ENCODE results near the gene TBPL2. TPM values are rescaled to one million over a fixed set of nuclear protein-coding genes. Genes with fewer than 3 reads are reported as not detected.

TBPL2 gene
- total RNA-seq, 1 experiment from 2014 or later: not detected

- peaks cover 20% of the 10 kb centered on the region for H3K27me3 Mint-ChIP-seq (ENCODE audit: insufficient read depth, unreplicated experiment)
Measured at GRCh38 chr14:55411426-55412389, 28.7 kb downstream of the TBPL2 start, which contains the start of gene ATG14. ATG14 (minus strand) TSS chr14:55411830; CDS start chr14:55411822, 8 bp downstream.

GRCh38 chr14:55410876-55411275 lies 29.5 kb downstream of the TBPL2 start:
- TF ChIP-seq CTCF (IDR thresholded peaks at IDR 0.05; ENCODE audit: unreplicated experiment): no peak
- Mint-ChIP-seq H3K27me3 (ENCODE audit: insufficient read depth, unreplicated experiment) (peaks cover 12% of the 10 kb centered on the region), H3K9me3 (ENCODE audit: unreplicated experiment) (no peaks in the 10 kb centered on the region), H3K4me1 (ENCODE audit: insufficient read depth, unreplicated experiment) (peaks cover 23% of the 10 kb centered on the region), H3K36me3 (ENCODE audit: insufficient read depth, unreplicated experiment) (no peaks in the 10 kb centered on the region), H3K4me3 (ENCODE audit: unreplicated experiment) (peak overlapping the region; percentile 85), H3K27ac (ENCODE audit: low read depth, unreplicated experiment) (peak overlapping the region; percentile 96)
- DNase-seq (ENCODE audit: unreplicated experiment): no peak
- intact Hi-C loops (cut with micrococcal nuclease): loop anchor here (5.0 kb wide), 1 partner anchor 139 kb away; the partner anchor contains the start of gene FBXO34
- ChIA-PET CTCF (interaction anchor here (1.1 to 1.2 kb wide), 4 partner anchors 52 to 199 kb away, joined by 3 to 5 read pairs (median 5); no protein-coding TSS in a partner anchor), POLR2A (interaction anchor here (0.6 to 3.7 kb wide), 20 partner anchors 8 to 401 kb away, joined by 3 to 22 read pairs (median 4); no protein-coding TSS in a partner anchor)
- BruUV-seq (replicated peaks): TSS peak; percentile 33

More at GRCh38 chr14:55411426-55412389, 28.7 kb downstream of the TBPL2 start, which contains the start of gene ATG14:
- intact Hi-C loops (cut with micrococcal nuclease): loop anchor here (5.0 kb wide), 1 partner anchor 139 kb away; the partner anchor contains the start of gene FBXO34
- ChIA-PET POLR2A (interaction anchor here (0.6 to 3.7 kb wide), 28 partner anchors 8 to 638 kb away, joined by 3 to 22 read pairs (median 4); partner anchors contain the start of gene FBXO34), CTCF (interaction anchor here (0.6 to 1.2 kb wide), 3 partner anchors 53 to 141 kb away, joined by 3 to 5 read pairs (median 3); no protein-coding TSS in a partner anchor)
- H3K4me3 Mint-ChIP-seq (ENCODE audit: unreplicated experiment): peak within 1 kb of the TSS; percentile 85
- no peaks in the 10 kb centered on the region for H3K36me3 Mint-ChIP-seq (ENCODE audit: insufficient read depth, unreplicated experiment)
- peaks cover 23% of the 10 kb centered on the region for H3K4me1 Mint-ChIP-seq (ENCODE audit: insufficient read depth, unreplicated experiment)
- peak; percentile 83 for DNase-seq (ENCODE audit: unreplicated experiment)
- peak within 1 kb of the TSS; percentile 96 for H3K27ac Mint-ChIP-seq (ENCODE audit: low read depth, unreplicated experiment)
- BruUV-seq (replicated peaks): TSS peak; percentile 97
- no peaks in the 10 kb centered on the region for H3K9me3 Mint-ChIP-seq (ENCODE audit: unreplicated experiment)
- TF ChIP-seq CTCF (IDR thresholded peaks at IDR 0.05; ENCODE audit: unreplicated experiment): no peak

GRCh38 chr14:55404173-55404854 lies 36.1 kb downstream of the TBPL2 start:
- no peak overlapping the region for H3K27ac Mint-ChIP-seq (ENCODE audit: low read depth, unreplicated experiment)
- peaks cover 6% of the 10 kb centered on the region for H3K36me3 Mint-ChIP-seq (ENCODE audit: insufficient read depth, unreplicated experiment)
- ChIA-PET CTCF (interaction anchor here (1.5 kb wide), 1 partner anchor 134 kb away, joined by 3 read pairs; no protein-coding TSS in a partner anchor), POLR2A (interaction anchor here (1.8 kb wide), 1 partner anchor 8 kb away, joined by 16 read pairs; the partner anchor contains the start of gene ATG14)
- no peaks in the 10 kb centered on the region for H3K27me3 Mint-ChIP-seq (ENCODE audit: insufficient read depth, unreplicated experiment)
- H3K4me1 Mint-ChIP-seq (ENCODE audit: insufficient read depth, unreplicated experiment): peaks cover 7% of the 10 kb centered on the region
- BruUV-seq (replicated peaks): no TSS peak
- no peak for DNase-seq (ENCODE audit: unreplicated experiment)
- no peaks in the 10 kb centered on the region for H3K9me3 Mint-ChIP-seq (ENCODE audit: unreplicated experiment)
- intact Hi-C loops (cut with micrococcal nuclease): no loop called here
- no peak overlapping the region for H3K4me3 Mint-ChIP-seq (ENCODE audit: unreplicated experiment)
- no peak for TF ChIP-seq CTCF (IDR thresholded peaks at IDR 0.05; ENCODE audit: unreplicated experiment)
